Subcutaneous adipose tissue (tissue), 4 donors: ENCODE measurements around the gene RCCD1. TPM values are rescaled to one million over a fixed set of nuclear protein-coding genes. Genes with fewer than 3 reads are reported as not detected.

Experiments
- CTCF ChIP-seq: fragments of 450-650 bp; IDR thresholded peaks from one replicate; pipeline ENCODE4 v1.5.1; 2016; ENCODE audit warnings: low read depth, mild to moderate bottlenecking, control low read depth, antibody characterized with exemption, moderate library complexity
- total RNA-seq, 4 donors: library from RNA; depleted of rRNA; stranded (reverse); fragments of >200 nt; gene quantifications; one replicate each; pipeline ENCODE4 v1.1.0, GENCODE V29; 2016

The RCCD1 gene
- total RNA-seq, 4 donors from 2014 or later = 4.2 to 6.6 (median 5.5) TPM

GRCh38 chr15:90967206-90967605, 12.5 kb downstream of the RCCD1 start:
- no peak for TF ChIP-seq CTCF

- no peak for TF ChIP-seq CTCF
Observed at GRCh38 chr15:90968434-90968833, 13.8 kb downstream of the RCCD1 start.

- TF ChIP-seq CTCF = no peak
Observed at GRCh38 chr15:90970274-90970673, 15.6 kb downstream of the RCCD1 start.

GRCh38 chr15:90972133-90972532, 17.4 kb downstream of the RCCD1 start:
- TF ChIP-seq CTCF = no peak

GRCh38 chr15:90974216-90974615, 19.5 kb downstream of the RCCD1 start:
- no peak for TF ChIP-seq CTCF

GRCh38 chr15:90979582-90979981, 24.9 kb downstream of the RCCD1 start:
- TF ChIP-seq CTCF = no peak

- no peak for TF ChIP-seq CTCF
Observed at GRCh38 chr15:90981681-90982080, 27.0 kb downstream of the RCCD1 start.

- TF ChIP-seq CTCF = no peak
Observed at GRCh38 chr15:90982135-90982534, 27.5 kb downstream of the RCCD1 start.
